HG02870 (cell line): ENCODE data around the gene KRT82.

Experiments
- ATAC-seq: cut with Tn5 transposase; IDR thresholded peaks from one replicate; pipeline ENCODE4 v1.9.1; 2021; ENCODE audit warnings: mild to moderate bottlenecking, moderate library complexity; ENCODE audit not compliant: unreplicated experiment

Gene KRT82

GRCh38 chr12:52389313-52390207 lies 16.6 kb downstream of the KRT82 start:
- no peak for ATAC-seq

GRCh38 chr12:52387859-52388258 lies 18.3 kb downstream of the KRT82 start:
- ATAC-seq = no peak

GRCh38 chr12:52385226-52385702 lies 20.9 kb downstream of the KRT82 start, which contains the start of gene KRT84:
TSS of gene KRT84 (minus strand) at chr12:52385652. CDS start at chr12:52385585, 67 bp downstream.
- ATAC-seq = no peak

- ATAC-seq = no peak
Measured at GRCh38 chr12:52383331-52383730, 22.8 kb downstream of the KRT82 start.

- no peak for ATAC-seq
Measured at GRCh38 chr12:52382854-52383253, 23.3 kb downstream of the KRT82 start.

GRCh38 chr12:52381206-52381605 lies 24.9 kb downstream of the KRT82 start:
- ATAC-seq = no peak

GRCh38 chr12:52380271-52380694 lies 25.9 kb downstream of the KRT82 start:
- no peak for ATAC-seq

- ATAC-seq = no peak
Measured at GRCh38 chr12:52379536-52379935, 26.6 kb downstream of the KRT82 start.

- ATAC-seq = no peak
Measured at GRCh38 chr12:52378091-52378490, 28.0 kb downstream of the KRT82 start.

- ATAC-seq = no peak
Measured at GRCh38 chr12:52377266-52377665, 28.9 kb downstream of the KRT82 start.

GRCh38 chr12:52372216-52373154 lies 33.6 kb downstream of the KRT82 start:
- ATAC-seq = no peak

GRCh38 chr12:52371716-52372115 lies 34.4 kb downstream of the KRT82 start:
- ATAC-seq = no peak

GRCh38 chr12:52370926-52371608 lies 35.1 kb downstream of the KRT82 start:
- ATAC-seq = no peak

GRCh38 chr12:52369809-52370208 lies 36.3 kb downstream of the KRT82 start:
- ATAC-seq = no peak

- no peak for ATAC-seq
Measured at GRCh38 chr12:52369211-52369610, 36.9 kb downstream of the KRT82 start.

GRCh38 chr12:52368508-52368907 lies 37.6 kb downstream of the KRT82 start:
- no peak for ATAC-seq

GRCh38 chr12:52367876-52368275 lies 38.3 kb downstream of the KRT82 start:
- no peak for ATAC-seq

- ATAC-seq = no peak
Measured at GRCh38 chr12:52366738-52367485, 39.2 kb downstream of the KRT82 start, which contains the start of gene KRT85. TSS of gene KRT85 (minus strand) at chr12:52367481. CDS start at chr12:52367405, 76 bp downstream.

- no peak for ATAC-seq
Measured at GRCh38 chr12:52364901-52365489, 41.1 kb downstream of the KRT82 start.

GRCh38 chr12:52364061-52364460 lies 42.1 kb downstream of the KRT82 start:
- ATAC-seq = no peak
